Small intestine (tissue), 7 donors: Measurements from ENCODE around the gene LMO3. TPM values are rescaled to one million over a fixed set of nuclear protein-coding genes. Genes with fewer than 3 reads are reported as not detected.

Experiments
- DNase-seq, 2 donors: peaks; one replicate each; pipeline versions ENCODE4 v3.0.0 to v3.0.0-alpha.2; 2013
- FAIRE-seq: peaks from 2 replicates; lab custom pipeline; 2012; peaks lifted over from hg19 to GRCh38; lab: Jason Lieb, UNC
- H3K27ac ChIP-seq, 3 donors: one replicate each; pipeline ENCODE4 v1.5.1; 2013; ENCODE audit warnings: low read length in 2 of 3, mild to moderate bottlenecking in 2 of 3, control low read depth in 1 of 3, inconsistent platforms in 1 of 3, low read depth in 1 of 3, moderate library complexity in 1 of 3
- H3K27me3 ChIP-seq, 3 donors: one replicate each; pipeline ENCODE4 v1.6.1; 2013; ENCODE audit warnings: low read length in 3 of 3, inconsistent platforms in 1 of 3; ENCODE audit not compliant: control insufficient read depth in 3 of 3, insufficient read depth in 3 of 3
- H3K36me3 ChIP-seq, 3 donors: one replicate each; pipeline ENCODE4 v1.6.1; 2013; ENCODE audit warnings: low read length in 3 of 3, inconsistent platforms in 1 of 3, low read depth in 1 of 3, mild to moderate bottlenecking in 1 of 3, moderate library complexity in 1 of 3; ENCODE audit not compliant: control insufficient read depth in 3 of 3, insufficient read depth in 2 of 3
- H3K4me1 ChIP-seq, 3 donors: one replicate each; pipeline ENCODE4 v1.6.1; 2013; ENCODE audit warnings: low read length in 2 of 3, inconsistent platforms in 1 of 3, low read depth in 1 of 3, mild to moderate bottlenecking in 1 of 3, moderate library complexity in 1 of 3; ENCODE audit not compliant: control insufficient read depth in 3 of 3, insufficient read depth in 2 of 3
- H3K4me3 ChIP-seq, 3 donors: one replicate each; pipeline ENCODE4 v1.5.1; 2013; ENCODE audit warnings: low read length in 3 of 3, control low read depth in 1 of 3, inconsistent platforms in 1 of 3, low read depth in 1 of 3, mild to moderate bottlenecking in 1 of 3, moderate library complexity in 1 of 3
- H3K9me3 ChIP-seq, 2 donors: one replicate each; pipeline ENCODE4 v1.6.1; 2013; ENCODE audit warnings: low read depth in 1 of 2, low read length in 1 of 2; ENCODE audit not compliant: control insufficient read depth in 2 of 2, insufficient read depth in 1 of 2
- WGBS, 3 donors: extraction: QIAGEN DNeasy Blood & Tissue Kit; methylation state at CpG; one replicate each; pipeline ENCODE4 v1.1.7; 2013; 5-methylcytosine and 5-hydroxymethylcytosine counted together
- polyA plus RNA-seq, 4 donors: library from polyadenylated mRNA; stranded (reverse) in 3 of 4; unstranded in 1 of 4; fragments of 200-250 nt in 3 of 4; fragments of 120-200 nt in 1 of 4; gene quantifications; one replicate each; pipeline versions ENCODE4 v1.2.1 to v1.2.3, GENCODE V29; 2013
- donor health status: healthy with polysubstance abuse.
- donor health status: control.
- donor health status: control.
- donor health status: Bipolar disorder and iron deficiency.
- donor health status: healthy.

Gene LMO3
- polyA plus RNA-seq, 4 donors = 0.24 to 1.9 (median 0.48) TPM

DNA sequence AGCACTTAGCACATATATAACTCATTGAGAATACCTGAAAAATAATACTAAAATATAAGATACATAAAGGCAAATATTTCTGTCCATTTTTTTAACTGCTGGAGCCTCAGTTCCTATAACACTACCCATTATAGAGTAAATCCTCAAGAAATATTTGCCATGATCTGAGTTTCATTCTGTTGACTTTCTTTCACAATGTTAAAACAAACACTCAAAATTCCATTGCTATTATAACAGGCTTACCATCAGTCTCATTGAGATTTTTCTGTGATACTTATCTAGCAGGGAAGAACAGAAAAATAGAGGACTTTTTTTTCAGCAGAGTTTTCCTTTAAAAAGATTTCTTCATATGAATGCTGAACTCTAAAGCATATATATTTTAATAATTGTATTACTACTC is 24.5 kb downstream of the LMO3 start:
- Histone ChIP-seq H3K4me3 (no peak overlapping the region), H3K36me3 (no peaks in the 10 kb centered on the region), H3K9me3 (no peaks in the 10 kb centered on the region), H3K4me1 (no peaks in the 10 kb centered on the region), H3K27me3 (no peaks in the 10 kb centered on the region), H3K27ac (no peak overlapping the region)
- DNase-seq (no peak), FAIRE-seq (no peak)

- no peaks in the 10 kb centered on the region for H3K9me3 ChIP-seq
- no peak overlapping the region for H3K27ac ChIP-seq
- no peaks in the 10 kb centered on the region for H3K36me3 ChIP-seq
- no peak overlapping the region for H3K4me3 ChIP-seq
- DNase-seq (no peak), FAIRE-seq (no peak)
- whole genome bisulfite sequencing, 3 donors = 57 to 78% (median 72%) methylated on average over 1 of the region's 1 CpG
- no peaks in the 10 kb centered on the region for H3K4me1 ChIP-seq
- H3K27me3 ChIP-seq = no peaks in the 10 kb centered on the region
Measured at GRCh38 chr12:16579041-16579440, 26.9 kb downstream of the LMO3 start.

DNA sequence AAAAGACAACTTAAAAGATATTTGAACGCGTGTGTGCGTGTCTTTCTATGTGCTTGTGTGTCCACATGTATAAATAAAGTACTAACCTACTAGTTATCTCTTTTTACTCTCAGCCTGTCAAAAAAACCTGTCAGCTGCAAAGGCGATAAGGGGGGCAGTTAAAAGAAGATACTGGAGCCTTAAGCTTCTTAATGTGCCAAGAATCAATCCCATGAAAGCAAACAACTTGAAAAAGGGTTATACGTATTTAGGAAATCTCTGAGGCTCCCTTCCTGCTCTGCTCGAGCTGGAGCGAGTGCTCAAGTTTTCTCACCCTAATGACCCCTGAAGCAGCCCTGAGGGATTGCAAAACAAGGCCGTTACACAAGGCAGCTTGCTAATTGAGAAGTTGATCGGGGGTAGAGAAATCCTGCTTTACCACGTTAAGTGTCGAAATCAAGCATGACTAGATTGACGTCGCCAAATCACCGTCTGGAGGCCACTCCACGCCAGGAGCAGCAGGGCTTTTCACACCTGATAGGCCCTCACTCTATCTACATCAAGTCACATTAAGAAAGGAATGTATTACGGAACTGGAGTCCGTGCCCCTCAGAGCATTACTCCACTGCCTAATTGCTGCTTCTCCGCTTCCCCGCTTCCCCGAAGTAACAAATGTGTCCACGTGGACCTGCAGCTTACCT is 32.4 kb downstream of the LMO3 start:
- 47 to 61% (median 49%) methylated on average over 21 of the region's 21 CpGs for WGBS, 3 donors
- Histone ChIP-seq H3K4me1 (no peaks in the 10 kb centered on the region), H3K4me3 (no peak overlapping the region), H3K36me3 (no peaks in the 10 kb centered on the region), H3K27me3 (no peaks in the 10 kb centered on the region), H3K27ac (no peak overlapping the region), H3K9me3 (no peaks in the 10 kb centered on the region)
- FAIRE-seq = no peak
- no peak for DNase-seq

- FAIRE-seq = no peak
- WGBS, 3 donors = 59 to 77% (median 63%) methylated on average over 1 of the region's 1 CpG
- DNase-seq = no peak
- no peak overlapping the region for H3K27ac ChIP-seq
- H3K36me3 ChIP-seq = no peaks in the 10 kb centered on the region
- H3K4me1 ChIP-seq = no peaks in the 10 kb centered on the region
- no peaks in the 10 kb centered on the region for H3K27me3 ChIP-seq
- no peak overlapping the region for H3K4me3 ChIP-seq
- no peaks in the 10 kb centered on the region for H3K9me3 ChIP-seq
Measured at GRCh38 chr12:16568873-16569272, 37.1 kb downstream of the LMO3 start.

DNA sequence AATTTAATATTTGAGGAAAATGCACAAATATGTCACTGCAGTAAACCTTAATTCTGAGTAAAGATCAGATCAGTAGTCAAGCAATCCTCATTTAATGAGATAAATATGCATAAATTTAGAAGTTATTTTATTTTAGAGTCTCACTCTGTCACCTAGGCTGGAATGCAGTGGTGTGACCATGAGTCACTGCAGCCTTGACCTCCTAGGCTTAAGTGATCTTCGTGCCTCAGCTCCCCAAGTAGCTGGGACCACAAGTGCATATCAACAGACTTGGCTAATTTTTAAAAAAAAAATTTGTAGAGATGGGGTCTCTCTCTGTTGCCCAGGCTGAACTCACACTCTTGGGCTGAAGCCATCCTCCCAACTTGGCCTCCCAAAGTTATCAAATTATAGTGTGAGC is 41.3 kb downstream of the LMO3 start:
- H3K36me3 ChIP-seq = no peaks in the 10 kb centered on the region
- 40 to 66% (median 45%) methylated on average over 1 of the region's 1 CpG for WGBS, 3 donors
- no peaks in the 10 kb centered on the region for H3K4me1 ChIP-seq
- no peaks in the 10 kb centered on the region for H3K27me3 ChIP-seq
- no peak overlapping the region for H3K27ac ChIP-seq
- no peaks in the 10 kb centered on the region for H3K9me3 ChIP-seq
- DNase-seq (no peak), FAIRE-seq (no peak)
- H3K4me3 ChIP-seq = no peak overlapping the region

GRCh38 chr12:16563504-16563903 is 42.5 kb downstream of the LMO3 start:
- H3K27me3 ChIP-seq = no peaks in the 10 kb centered on the region
- DNase-seq = no peak
- no peak for FAIRE-seq
- H3K4me3 ChIP-seq = no peak overlapping the region
- WGBS, 3 donors = 64 to 68% (median 67%) methylated on average over 3 of the region's 3 CpGs
- H3K4me1 ChIP-seq = no peaks in the 10 kb centered on the region
- H3K27ac ChIP-seq = no peak overlapping the region
- no peaks in the 10 kb centered on the region for H3K36me3 ChIP-seq
- H3K9me3 ChIP-seq = no peaks in the 10 kb centered on the region

DNA sequence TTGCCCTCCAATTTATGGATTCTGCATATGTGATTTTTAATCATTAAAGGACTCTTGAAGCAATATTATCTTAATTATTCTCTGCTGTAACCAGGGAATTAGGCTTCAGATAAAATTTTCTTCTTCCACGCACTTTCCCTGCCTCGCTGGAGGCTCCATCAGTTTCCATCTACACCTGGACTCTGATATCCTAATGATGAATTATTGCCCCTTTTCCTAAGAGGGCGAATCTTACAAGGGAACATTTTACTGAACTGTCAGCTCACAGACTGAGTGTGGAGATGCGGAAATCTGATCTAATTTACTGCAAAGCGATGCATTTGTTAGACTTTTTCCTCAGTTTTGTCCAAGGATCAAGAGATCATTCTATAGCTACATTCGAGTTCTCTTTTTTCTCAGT is 43.0 kb downstream of the LMO3 start:
- H3K4me1 ChIP-seq = no peaks in the 10 kb centered on the region
- H3K27ac ChIP-seq = no peak overlapping the region
- FAIRE-seq = no peak
- no peaks in the 10 kb centered on the region for H3K9me3 ChIP-seq
- no peaks in the 10 kb centered on the region for H3K36me3 ChIP-seq
- no peaks in the 10 kb centered on the region for H3K27me3 ChIP-seq
- 80 to 82% (median 81%) methylated on average over 6 of the region's 6 CpGs for WGBS, 3 donors
- no peak for DNase-seq
- no peak overlapping the region for H3K4me3 ChIP-seq

DNA sequence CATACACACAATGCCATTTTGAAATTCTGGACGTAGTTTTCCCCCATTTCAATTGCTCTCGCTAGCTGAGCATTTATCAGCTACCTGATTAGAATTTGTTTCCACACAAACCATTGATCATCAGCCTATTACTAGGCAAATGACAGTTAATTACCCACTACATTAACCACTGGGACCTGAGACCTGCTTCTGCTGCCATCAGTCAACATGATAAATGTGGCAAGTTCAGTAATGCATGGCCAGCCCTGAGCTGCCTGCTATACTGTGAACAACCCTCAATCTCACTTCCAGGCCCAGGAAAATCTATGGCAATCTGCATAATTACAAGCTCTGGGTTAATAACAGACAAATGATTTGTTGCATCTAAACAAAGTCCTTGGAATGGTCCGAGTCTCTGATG is 43.5 kb downstream of the LMO3 start:
- DNase-seq = no peak
- H3K4me3 ChIP-seq = no peak overlapping the region
- H3K27me3 ChIP-seq = no peaks in the 10 kb centered on the region
- 70 to 80% (median 78%) methylated on average over 3 of the region's 3 CpGs for WGBS, 3 donors
- no peaks in the 10 kb centered on the region for H3K36me3 ChIP-seq
- FAIRE-seq = no peak
- H3K9me3 ChIP-seq = no peaks in the 10 kb centered on the region
- no peak overlapping the region for H3K27ac ChIP-seq
- H3K4me1 ChIP-seq = no peaks in the 10 kb centered on the region

DNA sequence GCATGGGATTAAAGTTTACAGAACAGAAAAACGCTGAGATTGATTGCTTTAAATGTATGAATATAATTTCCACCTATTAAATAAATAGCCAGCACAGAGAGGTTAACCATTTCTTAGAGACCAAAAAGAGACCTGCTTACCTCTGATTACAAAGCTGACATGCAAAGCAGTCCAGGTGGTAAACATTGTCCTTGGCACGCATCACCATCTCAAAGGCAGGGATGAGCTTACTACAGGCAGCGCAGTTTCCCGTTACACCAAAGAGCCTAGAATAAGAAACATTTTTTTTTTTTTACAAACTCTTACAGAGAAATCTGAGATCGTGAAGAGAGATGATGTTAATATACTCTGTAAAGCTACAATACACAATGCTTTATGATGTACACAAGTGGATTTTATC is 45.7 kb downstream of the LMO3 start:
- 60 to 73% (median 64%) methylated on average over 5 of the region's 5 CpGs for WGBS, 3 donors

More for the DNA sequence above, 45.7 kb downstream of the LMO3 start:
- DNase-seq (no peak), FAIRE-seq (no peak)
- H3K27ac ChIP-seq = no peak overlapping the region
- no peaks in the 10 kb centered on the region for H3K27me3 ChIP-seq
- no peak overlapping the region for H3K4me3 ChIP-seq
- no peaks in the 10 kb centered on the region for H3K36me3 ChIP-seq
- no peaks in the 10 kb centered on the region for H3K9me3 ChIP-seq
- no peaks in the 10 kb centered on the region for H3K4me1 ChIP-seq
